Measurements from ENCODE around the gene SH2D3C. TPM values are rescaled to one million over a fixed set of nuclear protein-coding genes. Genes with fewer than 3 reads are reported as not detected.

The SH2D3C gene
- total and polyA plus RNA-seq, 5 donors from 2014 or later, result 17.7 to 39.3 (median 24.2) TPM

GRCh38 chr9:127714951-127715469 is 63.5 kb downstream of the SH2D3C start:
- H3K9me3 ChIP-seq (ENCODE audit: control insufficient read depth in 2 of 2, low read length in 2 of 2), result no peaks in the 10 kb centered on the region
- peaks cover 22% of the 10 kb centered on the region for H3K4me1 ChIP-seq (ENCODE audit: control insufficient read depth, insufficient read depth, low read length, poor library complexity, severe bottlenecking)
- H3K27ac ChIP-seq (ENCODE audit: insufficient read depth, low read length, poor library complexity, severe bottlenecking), result peak overlapping the region; percentile 81
- H3K9me3 Mint-ChIP-seq, result peaks cover 0 to 1% (median 0%) of the 10 kb centered on the region in 7 donors
- ATAC-seq (ENCODE audit: low read depth in 2 of 2), result peak in 1 of 2 donors; percentile 2
- no peaks in the 10 kb centered on the region for H3K36me3 ChIP-seq (ENCODE audit: control insufficient read depth, insufficient read depth, low read length)
- no peaks in the 10 kb centered on the region for H3K27me3 ChIP-seq (ENCODE audit: control insufficient read depth, insufficient read depth, low read length)
- no peaks in the 10 kb centered on the region for H3K36me3 Mint-ChIP-seq
- H3K4me3 ChIP-seq (ENCODE audit: low read depth, low read length), result peak overlapping the region; percentile 37
- peaks cover 7% of the 10 kb centered on the region for H3K27me3 Mint-ChIP-seq
- peak overlapping the region; percentile 40 to 99 (median 96) for H3K27ac Mint-ChIP-seq
- H3K4me1 Mint-ChIP-seq, result peaks cover 0 to 49% (median 18%) of the 10 kb centered on the region in 4 donors
- DNase-seq, result no peak
- peak overlapping the region; percentile 86 to 99 (median 98) for H3K4me3 Mint-ChIP-seq

GRCh38 chr9:127714020-127714750 is 64.3 kb downstream of the SH2D3C start:
- H3K27me3 Mint-ChIP-seq, result peaks cover 7% of the 10 kb centered on the region
- no peak for ATAC-seq (ENCODE audit: low read depth in 2 of 2)
- H3K4me1 Mint-ChIP-seq, result peaks cover 0 to 41% (median 11%) of the 10 kb centered on the region in 4 donors

GRCh38 chr9:127712867-127713266 is 65.6 kb downstream of the SH2D3C start:
- no peak overlapping the region for H3K4me3 ChIP-seq (ENCODE audit: low read depth, low read length)
- no peak for DNase-seq
- H3K9me3 ChIP-seq (ENCODE audit: control insufficient read depth in 2 of 2, low read length in 2 of 2), result no peaks in the 10 kb centered on the region
- peaks cover 3% of the 10 kb centered on the region for H3K36me3 Mint-ChIP-seq
- H3K27ac Mint-ChIP-seq, result no peak overlapping the region
- peaks cover 19% of the 10 kb centered on the region for H3K4me1 ChIP-seq (ENCODE audit: control insufficient read depth, insufficient read depth, low read length, poor library complexity, severe bottlenecking)
- no peak overlapping the region for H3K27ac ChIP-seq (ENCODE audit: insufficient read depth, low read length, poor library complexity, severe bottlenecking)
- H3K27me3 Mint-ChIP-seq, result peaks cover 7% of the 10 kb centered on the region
- ATAC-seq (ENCODE audit: low read depth in 2 of 2), result no peak
- no peaks in the 10 kb centered on the region for H3K27me3 ChIP-seq (ENCODE audit: control insufficient read depth, insufficient read depth, low read length)
- H3K36me3 ChIP-seq (ENCODE audit: control insufficient read depth, insufficient read depth, low read length), result no peaks in the 10 kb centered on the region
- H3K4me1 Mint-ChIP-seq, result peaks cover 0 to 45% (median 12%) of the 10 kb centered on the region in 4 donors
- peak overlapping the region in 2 of 4 donors; percentile 7 to 60 for H3K4me3 Mint-ChIP-seq
- H3K9me3 Mint-ChIP-seq, result peaks cover 0 to 2% (median 0%) of the 10 kb centered on the region in 7 donors

More at GRCh38 chr9:127714020-127714750, 64.3 kb downstream of the SH2D3C start:
- H3K4me3 ChIP-seq (ENCODE audit: low read depth, low read length), result no peak overlapping the region
- no peaks in the 10 kb centered on the region for H3K27me3 ChIP-seq (ENCODE audit: control insufficient read depth, insufficient read depth, low read length)
- no peak for DNase-seq
- no peaks in the 10 kb centered on the region for H3K36me3 ChIP-seq (ENCODE audit: control insufficient read depth, insufficient read depth, low read length)
- H3K4me1 ChIP-seq (ENCODE audit: control insufficient read depth, insufficient read depth, low read length, poor library complexity, severe bottlenecking), result peaks cover 19% of the 10 kb centered on the region
- Mint-ChIP-seq H3K9me3 (peaks cover 0 to 1% (median 0%) of the 10 kb centered on the region in 7 donors), H3K27ac (peak overlapping the region in 1 of 3 donors; percentile 11), H3K36me3 (no peaks in the 10 kb centered on the region), H3K4me3 (peak overlapping the region; percentile 81 to 88 (median 83))
- H3K9me3 ChIP-seq (ENCODE audit: control insufficient read depth in 2 of 2, low read length in 2 of 2), result no peaks in the 10 kb centered on the region
- no peak overlapping the region for H3K27ac ChIP-seq (ENCODE audit: insufficient read depth, low read length, poor library complexity, severe bottlenecking)

DNA sequence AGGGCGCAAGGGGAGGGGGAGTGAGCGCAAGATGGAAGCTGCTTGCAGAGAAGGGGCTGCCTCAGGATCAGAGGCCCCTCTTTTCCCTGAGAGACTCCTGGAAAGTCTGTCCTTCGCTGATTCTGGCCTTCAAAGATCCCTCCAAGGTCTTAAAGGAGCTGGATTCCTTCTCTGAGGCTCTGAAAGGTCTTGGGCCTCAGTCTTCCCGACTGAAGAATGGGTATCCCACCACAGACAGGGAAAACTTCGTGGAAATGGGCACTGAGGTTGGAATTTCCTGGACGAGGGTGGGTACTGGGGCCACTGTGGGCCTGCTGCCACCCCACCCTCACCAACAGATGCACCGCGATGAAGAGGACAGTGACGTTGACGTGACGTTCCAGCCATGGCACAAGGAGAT is 66.1 kb downstream of the SH2D3C start:
- no peak overlapping the region for H3K27ac ChIP-seq (ENCODE audit: insufficient read depth, low read length, poor library complexity, severe bottlenecking)
- H3K4me3 ChIP-seq (ENCODE audit: low read depth, low read length), result no peak overlapping the region
- peaks cover 0 to 48% (median 14%) of the 10 kb centered on the region in 4 donors for H3K4me1 Mint-ChIP-seq
- H3K9me3 ChIP-seq (ENCODE audit: control insufficient read depth in 2 of 2, low read length in 2 of 2), result no peaks in the 10 kb centered on the region
- H3K27me3 ChIP-seq (ENCODE audit: control insufficient read depth, insufficient read depth, low read length), result no peaks in the 10 kb centered on the region
- H3K4me3 Mint-ChIP-seq, result peak overlapping the region in 3 of 4 donors; percentile 28 to 60 (median 50)
- DNase-seq, result no peak
- peaks cover 3% of the 10 kb centered on the region for H3K36me3 Mint-ChIP-seq
- ATAC-seq (ENCODE audit: low read depth in 2 of 2), result no peak
- peaks cover 0 to 2% (median 0%) of the 10 kb centered on the region in 7 donors for H3K9me3 Mint-ChIP-seq
- peaks cover 19% of the 10 kb centered on the region for H3K4me1 ChIP-seq (ENCODE audit: control insufficient read depth, insufficient read depth, low read length, poor library complexity, severe bottlenecking)
- H3K27ac Mint-ChIP-seq, result no peak overlapping the region
- H3K36me3 ChIP-seq (ENCODE audit: control insufficient read depth, insufficient read depth, low read length), result no peaks in the 10 kb centered on the region
- peaks cover 7% of the 10 kb centered on the region for H3K27me3 Mint-ChIP-seq

- DNase-seq (no peak), ATAC-seq (ENCODE audit: low read depth in 2 of 2) (no peak)
- Histone ChIP-seq H3K27ac (ENCODE audit: insufficient read depth, low read length, poor library complexity, severe bottlenecking) (no peak overlapping the region), H3K27me3 (ENCODE audit: control insufficient read depth, insufficient read depth, low read length) (no peaks in the 10 kb centered on the region), H3K4me3 (ENCODE audit: low read depth, low read length) (no peak overlapping the region), H3K9me3 (ENCODE audit: control insufficient read depth in 2 of 2, low read length in 2 of 2) (no peaks in the 10 kb centered on the region), H3K36me3 (ENCODE audit: control insufficient read depth, insufficient read depth, low read length) (no peaks in the 10 kb centered on the region), H3K4me1 (ENCODE audit: control insufficient read depth, insufficient read depth, low read length, poor library complexity, severe bottlenecking) (peaks cover 19% of the 10 kb centered on the region)
- Mint-ChIP-seq H3K4me1 (peaks cover 0 to 51% (median 14%) of the 10 kb centered on the region in 4 donors), H3K27me3 (peaks cover 7% of the 10 kb centered on the region), H3K4me3 (peak overlapping the region in 2 of 4 donors; percentile 28 to 77), H3K27ac (no peak overlapping the region), H3K36me3 (peaks cover 3% of the 10 kb centered on the region), H3K9me3 (peaks cover 0 to 2% (median 0%) of the 10 kb centered on the region in 7 donors)
These were observed 66.6 kb downstream of the SH2D3C start for GRCh38 chr9:127711831-127712274.

- Mint-ChIP-seq H3K36me3 (peaks cover 3% of the 10 kb centered on the region), H3K27ac (peak overlapping the region; percentile 67 to 74 (median 67))
- DNase-seq, result peak in 1 of 3 donors; percentile 35
These were observed 67.2 kb downstream of the SH2D3C start for GRCh38 chr9:127711226-127711701.

DNA sequence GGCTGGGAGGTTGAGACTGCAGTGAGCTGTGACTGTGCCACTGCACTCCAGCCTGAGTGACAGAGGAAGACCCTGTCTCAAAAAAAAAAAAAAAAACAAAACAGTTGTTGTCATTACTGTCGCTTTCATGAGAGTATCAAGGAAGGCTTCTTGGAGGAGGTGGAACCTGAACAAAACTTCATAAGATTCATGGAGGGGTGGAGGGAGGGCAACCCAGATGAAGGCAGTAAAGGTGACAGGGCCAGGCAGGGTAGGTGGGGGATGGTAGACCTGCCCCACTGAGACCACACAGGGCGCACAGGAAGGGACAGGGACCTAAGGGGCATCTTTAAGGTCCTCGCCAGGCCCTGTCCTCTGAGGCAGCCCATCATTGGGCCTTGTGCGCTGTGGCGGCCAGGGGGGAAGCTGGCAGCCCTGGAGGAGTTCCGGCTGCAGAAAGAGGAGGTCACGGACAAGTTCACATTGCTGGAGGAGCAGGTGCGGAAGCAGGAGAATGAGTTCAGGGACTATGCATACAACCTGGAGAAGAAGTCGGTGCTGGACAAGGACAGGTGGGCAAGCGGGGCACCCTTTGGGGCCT is 68.2 kb downstream of the SH2D3C start:
- peaks cover 3% of the 10 kb centered on the region for H3K36me3 Mint-ChIP-seq
- Histone ChIP-seq H3K4me1 (ENCODE audit: control insufficient read depth, insufficient read depth, low read length, poor library complexity, severe bottlenecking) (peaks cover 13% of the 10 kb centered on the region), H3K27me3 (ENCODE audit: control insufficient read depth, insufficient read depth, low read length) (no peaks in the 10 kb centered on the region), H3K36me3 (ENCODE audit: control insufficient read depth, insufficient read depth, low read length) (no peaks in the 10 kb centered on the region), H3K4me3 (ENCODE audit: low read depth, low read length) (no peak overlapping the region), H3K9me3 (ENCODE audit: control insufficient read depth in 2 of 2, low read length in 2 of 2) (no peaks in the 10 kb centered on the region), H3K27ac (ENCODE audit: insufficient read depth, low read length, poor library complexity, severe bottlenecking) (no peak overlapping the region)
- peak overlapping the region in 2 of 3 donors; percentile 8 to 17 for H3K27ac Mint-ChIP-seq
- ATAC-seq (ENCODE audit: low read depth in 2 of 2), result no peak
- peaks cover 0 to 43% (median 8%) of the 10 kb centered on the region in 4 donors for H3K4me1 Mint-ChIP-seq
- H3K4me3 Mint-ChIP-seq, result peak overlapping the region in 3 of 4 donors; percentile 57 to 77 (median 70)
- DNase-seq, result no peak
- H3K27me3 Mint-ChIP-seq, result peaks cover 1% of the 10 kb centered on the region
- H3K9me3 Mint-ChIP-seq, result peaks cover 0 to 2% (median 0%) of the 10 kb centered on the region in 7 donors

More at GRCh38 chr9:127711226-127711701, 67.2 kb downstream of the SH2D3C start:
- no peaks in the 10 kb centered on the region for H3K9me3 ChIP-seq (ENCODE audit: control insufficient read depth in 2 of 2, low read length in 2 of 2)
- no peak for ATAC-seq (ENCODE audit: low read depth in 2 of 2)
- H3K4me3 ChIP-seq (ENCODE audit: low read depth, low read length), result no peak overlapping the region
- no peaks in the 10 kb centered on the region for H3K36me3 ChIP-seq (ENCODE audit: control insufficient read depth, insufficient read depth, low read length)
- peaks cover 7% of the 10 kb centered on the region for H3K27me3 Mint-ChIP-seq
- no peak overlapping the region for H3K27ac ChIP-seq (ENCODE audit: insufficient read depth, low read length, poor library complexity, severe bottlenecking)
- no peaks in the 10 kb centered on the region for H3K27me3 ChIP-seq (ENCODE audit: control insufficient read depth, insufficient read depth, low read length)
- H3K4me1 Mint-ChIP-seq, result peaks cover 0 to 51% (median 14%) of the 10 kb centered on the region in 4 donors
- H3K9me3 Mint-ChIP-seq, result peaks cover 0 to 2% (median 0%) of the 10 kb centered on the region in 7 donors
- H3K4me1 ChIP-seq (ENCODE audit: control insufficient read depth, insufficient read depth, low read length, poor library complexity, severe bottlenecking), result peaks cover 18% of the 10 kb centered on the region
- H3K4me3 Mint-ChIP-seq, result peak overlapping the region in 2 of 4 donors; percentile 52 to 77

All from CD4-positive, CD25-positive, alpha-beta regulatory T cell (primary cell).